SK-N-SH (cell line): ENCODE results near the gene FUT9.

ENCODE experiments used
- CTCF ChIP-seq: fragments of 200-600 bp; sonication (generic); IDR thresholded peaks from 2 replicates; pipeline ENCODE4 v1.6.1; 2017; ENCODE audit warnings: antibody characterized with exemption, mild to moderate bottlenecking, moderate library complexity
- JUND ChIP-seq: IDR thresholded peaks from 2 replicates; pipeline ENCODE4 v1.4.0; 2012
- PBX3 ChIP-seq: IDR thresholded peaks from 2 replicates; pipeline ENCODE4; 2012
- POLR2AphosphoS5 ChIP-seq: IDR thresholded peaks from 2 replicates; pipeline ENCODE4 v1.6.1; 2012; ENCODE audit warnings: low read depth, low read length
- RAD21 ChIP-seq: IDR thresholded peaks from 2 replicates; pipeline ENCODE4 v1.6.1; 2012; ENCODE audit warnings: mild to moderate bottlenecking, low read length
- SIN3A ChIP-seq: IDR thresholded peaks from 2 replicates; pipeline ENCODE4 v1.6.1; 2012; ENCODE audit warnings: low read depth, mild to moderate bottlenecking, low read length, moderate library complexity, borderline replicate concordance
- TCF12 ChIP-seq: IDR thresholded peaks from 2 replicates; pipeline ENCODE4 v1.4.0; 2012
- YY1 ChIP-seq: IDR thresholded peaks from 2 replicates; pipeline ENCODE4 v1.4.0; 2012; ENCODE audit warnings: low read depth, mild to moderate bottlenecking
- TF ChIP-seq, protein P1 (sequence below): IDR thresholded peaks from 2 replicates; pipeline ENCODE4 v1.6.1; 2012; ENCODE audit warnings: mild to moderate bottlenecking, low read depth, low read length, moderate library complexity

GRCh38 chr6:96014846-96015517 is 792 bp upstream of the FUT9 start:
- TF ChIP-seq CTCF (no peak), JUND (no peak), POLR2AphosphoS5 (no peak), YY1 (no peak), RAD21 (peak; percentile 7; the same call in 1 of the 2 replicates), TCF12 (no peak), PBX3 (no peak), SIN3A (no peak)
- TF ChIP-seq, protein P1, sequence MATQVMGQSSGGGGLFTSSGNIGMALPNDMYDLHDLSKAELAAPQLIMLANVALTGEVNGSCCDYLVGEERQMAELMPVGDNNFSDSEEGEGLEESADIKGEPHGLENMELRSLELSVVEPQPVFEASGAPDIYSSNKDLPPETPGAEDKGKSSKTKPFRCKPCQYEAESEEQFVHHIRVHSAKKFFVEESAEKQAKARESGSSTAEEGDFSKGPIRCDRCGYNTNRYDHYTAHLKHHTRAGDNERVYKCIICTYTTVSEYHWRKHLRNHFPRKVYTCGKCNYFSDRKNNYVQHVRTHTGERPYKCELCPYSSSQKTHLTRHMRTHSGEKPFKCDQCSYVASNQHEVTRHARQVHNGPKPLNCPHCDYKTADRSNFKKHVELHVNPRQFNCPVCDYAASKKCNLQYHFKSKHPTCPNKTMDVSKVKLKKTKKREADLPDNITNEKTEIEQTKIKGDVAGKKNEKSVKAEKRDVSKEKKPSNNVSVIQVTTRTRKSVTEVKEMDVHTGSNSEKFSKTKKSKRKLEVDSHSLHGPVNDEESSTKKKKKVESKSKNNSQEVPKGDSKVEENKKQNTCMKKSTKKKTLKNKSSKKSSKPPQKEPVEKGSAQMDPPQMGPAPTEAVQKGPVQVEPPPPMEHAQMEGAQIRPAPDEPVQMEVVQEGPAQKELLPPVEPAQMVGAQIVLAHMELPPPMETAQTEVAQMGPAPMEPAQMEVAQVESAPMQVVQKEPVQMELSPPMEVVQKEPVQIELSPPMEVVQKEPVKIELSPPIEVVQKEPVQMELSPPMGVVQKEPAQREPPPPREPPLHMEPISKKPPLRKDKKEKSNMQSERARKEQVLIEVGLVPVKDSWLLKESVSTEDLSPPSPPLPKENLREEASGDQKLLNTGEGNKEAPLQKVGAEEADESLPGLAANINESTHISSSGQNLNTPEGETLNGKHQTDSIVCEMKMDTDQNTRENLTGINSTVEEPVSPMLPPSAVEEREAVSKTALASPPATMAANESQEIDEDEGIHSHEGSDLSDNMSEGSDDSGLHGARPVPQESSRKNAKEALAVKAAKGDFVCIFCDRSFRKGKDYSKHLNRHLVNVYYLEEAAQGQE, result no peak
